HepG2 (cell line): ENCODE data around the gene ZFPM1. TPM values are rescaled to one million over a fixed set of nuclear protein-coding genes. Genes with fewer than 3 reads are reported as not detected.

Source experiments
- ARNTL ChIP-seq: sonication (generic); formaldehyde crosslinking; IDR thresholded peaks from 2 replicates; pipeline ENCODE4 v1.4.0; 2020; ENCODE audit warnings: mild to moderate bottlenecking, missing genetic modification reagents
- CBX5 ChIP-seq: sonication (generic); formaldehyde crosslinking; IDR thresholded peaks from 2 replicates; pipeline ENCODE4 v1.4.0; 2020; ENCODE audit warnings: missing genetic modification reagents, borderline replicate concordance
- EED ChIP-seq: sonication (generic); formaldehyde crosslinking; IDR thresholded peaks from 2 replicates; pipeline ENCODE4 v1.5.0; 2020; ENCODE audit warnings: mild to moderate bottlenecking, missing genetic modification reagents
- EP300 ChIP-seq, 3 experiments: sonication (generic) in 1 of 3; formaldehyde crosslinking in 1 of 3; IDR thresholded peaks; 2 replicates each; pipeline versions ENCODE4 v1.5.1 to v1.6.1; 2011 to 2020; ENCODE audit warnings: low read depth in 2 of 3, low read length in 2 of 3, borderline replicate concordance in 1 of 3, improper control_type of control experiment in 1 of 3, mild to moderate bottlenecking in 1 of 3, missing genetic modification reagents in 1 of 3, moderate library complexity in 1 of 3
- FOXC1 ChIP-seq: sonication (generic); formaldehyde crosslinking; IDR thresholded peaks from 2 replicates; pipeline ENCODE4 v1.8.0; 2022; ENCODE audit warnings: mild to moderate bottlenecking, missing genetic modification reagents, borderline replicate concordance
- HOXA9 ChIP-seq: sonication (generic); formaldehyde crosslinking; IDR thresholded peaks from 2 replicates; pipeline ENCODE4 v1.8.1; 2022; ENCODE audit warnings: missing genetic modification reagents, mild to moderate bottlenecking, moderate library complexity, borderline replicate concordance
- LCORL ChIP-seq, 2 experiments: fragments of 450-650 bp in 1 of 2; sonication (generic) in 1 of 2; formaldehyde crosslinking in 1 of 2; IDR thresholded peaks; 2 replicates each; pipeline versions ENCODE4 v1.5.0 to v1.6.1; 2017 to 2020; ENCODE audit warnings: antibody characterized with exemption in 1 of 2, missing genetic modification reagents in 1 of 2
- SP1 ChIP-seq, 2 experiments: fragments of 450-650 bp in 1 of 2; sonication (generic) in 1 of 2; formaldehyde crosslinking in 1 of 2; IDR thresholded peaks; 2 replicates each; pipeline versions ENCODE4 v1.4.0 to v1.6.1; 2016 to 2020; ENCODE audit warnings: missing genetic modification reagents in 1 of 2
- TAF15 ChIP-seq: fragments of 200-400 bp; formaldehyde crosslinking; IDR thresholded peaks from one replicate; pipeline ENCODE4 v1.6.1; 2018; ENCODE audit warnings: mild to moderate bottlenecking, low read depth, low read length; ENCODE audit not compliant: poor library complexity, severe bottlenecking
- U2AF1 ChIP-seq: fragments of 200-400 bp; formaldehyde crosslinking; optimal IDR thresholded peaks from 2 replicates; pipeline ENCODE3; 2017; ENCODE audit warnings: mild to moderate bottlenecking, low read depth, low read length
- ZNF138 ChIP-seq: sonication (generic); formaldehyde crosslinking; IDR thresholded peaks from 2 replicates; pipeline ENCODE4 v1.5.0; 2020; ENCODE audit warnings: mild to moderate bottlenecking, low read depth, missing genetic modification reagents
- ZNF230 ChIP-seq: sonication (generic); formaldehyde crosslinking; IDR thresholded peaks from 2 replicates; pipeline ENCODE4 v1.4.0; 2020; ENCODE audit warnings: mild to moderate bottlenecking, missing genetic modification reagents
- ZNF543 ChIP-seq: sonication (generic); formaldehyde crosslinking; IDR thresholded peaks from 2 replicates; pipeline ENCODE4 v1.4.0; 2020; ENCODE audit warnings: mild to moderate bottlenecking, missing genetic modification reagents
- ZNF552 ChIP-seq: sonication (generic); formaldehyde crosslinking; IDR thresholded peaks from 2 replicates; pipeline ENCODE4 v1.9.0; 2022; ENCODE audit warnings: missing genetic modification reagents, mild to moderate bottlenecking, borderline replicate concordance
- ZNF788 ChIP-seq: sonication (generic); formaldehyde crosslinking; IDR thresholded peaks from 2 replicates; pipeline ENCODE4 v1.5.0; 2020; ENCODE audit warnings: mild to moderate bottlenecking, missing genetic modification reagents, borderline replicate concordance
- polyA plus RNA-seq, 8 experiments: library from polyadenylated mRNA; depleted of rRNA in 3 of 8; stranded (reverse) in 7 of 8; unstranded in 1 of 8; fragments of >200 nt; fragmentation: Illumina TruSeq in 4 of 8; extraction: Trizol in 4 of 8; gene quantifications; 2 replicates each; pipeline versions ENCODE4 v1.2.1 to v1.2.3, GENCODE V29; 2011 to 2016; ENCODE audit warnings: low read depth in 4 of 8, missing spikeins in 1 of 8, mixed read lengths in 1 of 8; ENCODE audit not compliant: insufficient read depth in 1 of 8
- total RNA-seq, 5 experiments: library from RNA; depleted of rRNA; stranded (reverse); fragments of >200 nt; fragmentation: Illumina TruSeq; extraction: Trizol; gene quantifications; 2 replicates each; pipeline ENCODE4 v1.2.3, GENCODE V29; 2016; ENCODE audit warnings: low read depth in 1 of 5
- TF ChIP-seq, protein P1 (sequence below): IDR thresholded peaks from 2 replicates; pipeline ENCODE4 v1.6.1; 2016; ENCODE audit warnings: low read depth, borderline replicate concordance
- TF ChIP-seq, protein P2 (sequence below): sonication (generic); formaldehyde crosslinking; IDR thresholded peaks from 2 replicates; pipeline ENCODE4 v1.4.0; 2020; ENCODE audit warnings: missing genetic modification reagents, borderline replicate concordance
- TF ChIP-seq, protein P3 (sequence below): sonication (generic); formaldehyde crosslinking; IDR thresholded peaks from 2 replicates; pipeline ENCODE4 v1.5.1; 2020; ENCODE audit warnings: mild to moderate bottlenecking, missing genetic modification reagents, moderate library complexity
- TF ChIP-seq, protein P4 (sequence below): sonication (generic); formaldehyde crosslinking; IDR thresholded peaks from 2 replicates; pipeline ENCODE4; 2020; ENCODE audit warnings: missing genetic modification reagents, mild to moderate bottlenecking, borderline replicate concordance

The ZFPM1 gene
- total and polyA plus RNA-seq, 2 of the 13 experiments (the other 11 are each of a cell fraction or from before 2014, with no cell fraction given) = 1.3 to 3.8 TPM

DNA sequence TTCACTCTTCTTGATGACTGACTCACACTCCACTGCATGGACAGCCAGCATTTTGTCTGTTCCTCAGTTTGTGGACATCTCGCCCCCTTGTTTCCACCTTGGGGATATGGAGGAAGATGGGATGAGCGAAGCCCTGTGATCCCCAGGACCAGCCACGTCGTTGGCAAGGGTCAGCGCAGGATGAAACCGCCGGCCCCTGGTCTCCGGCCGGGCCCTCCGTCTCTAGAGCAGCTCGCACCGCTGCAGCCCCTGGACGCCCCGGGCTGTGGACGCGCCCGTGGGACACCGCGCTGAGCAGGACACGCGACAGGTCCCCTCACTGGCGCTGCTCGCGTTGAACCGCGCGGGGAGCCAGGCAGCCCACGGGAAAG lies 116.5 kb downstream of the ZFPM1 start (continued):
- TF ChIP-seq EED (CRISPR knock-in tag) (0 out of 2 replicates have a peak, but pooled peaks have one; percentile 42), FOXC1 (CRISPR knock-in tag) (no peak), ARNTL (CRISPR knock-in tag) (0 out of 2 replicates have a peak, but pooled peaks have one; percentile 49), ZNF788 (0 out of 2 replicates have a peak, but pooled peaks have one; percentile 32), HOXA9 (CRISPR knock-in tag) (0 out of 2 replicates have a peak, but pooled peaks have one; percentile 48), EP300 (IDR thresholded peaks at IDR 0.05; ENCODE audit: low read depth in 2 of 2, low read length in 2 of 2) (no peak), EP300 (CRISPR knock-in tag; IDR thresholded peaks at IDR 0.05; ENCODE audit: borderline replicate concordance) (no peak), SP1 (IDR thresholded peaks at IDR 0.05) (no peak), SP1 (CRISPR knock-in tag; IDR thresholded peaks at IDR 0.05) (no peak), ZNF552 (CRISPR knock-in tag) (no peak), U2AF1 (peak; percentile 25), CBX5 (CRISPR knock-in tag) (0 out of 2 replicates have a peak, but pooled peaks have one; percentile 58), ZNF230 (no peak), TAF15 (no peak), ZNF543 (CRISPR knock-in tag) (peak; percentile 35), ZNF138 (0 out of 2 replicates have a peak, but pooled peaks have one; percentile 79), LCORL (IDR thresholded peaks at IDR 0.05) (no peak), LCORL (CRISPR knock-in tag; IDR thresholded peaks at IDR 0.05) (no peak)
- TF ChIP-seq, protein P1, sequence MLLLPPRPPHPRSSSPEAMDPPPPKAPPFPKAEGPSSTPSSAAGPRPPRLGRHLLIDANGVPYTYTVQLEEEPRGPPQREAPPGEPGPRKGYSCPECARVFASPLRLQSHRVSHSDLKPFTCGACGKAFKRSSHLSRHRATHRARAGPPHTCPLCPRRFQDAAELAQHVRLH = no peak
- TF ChIP-seq, protein P2, sequence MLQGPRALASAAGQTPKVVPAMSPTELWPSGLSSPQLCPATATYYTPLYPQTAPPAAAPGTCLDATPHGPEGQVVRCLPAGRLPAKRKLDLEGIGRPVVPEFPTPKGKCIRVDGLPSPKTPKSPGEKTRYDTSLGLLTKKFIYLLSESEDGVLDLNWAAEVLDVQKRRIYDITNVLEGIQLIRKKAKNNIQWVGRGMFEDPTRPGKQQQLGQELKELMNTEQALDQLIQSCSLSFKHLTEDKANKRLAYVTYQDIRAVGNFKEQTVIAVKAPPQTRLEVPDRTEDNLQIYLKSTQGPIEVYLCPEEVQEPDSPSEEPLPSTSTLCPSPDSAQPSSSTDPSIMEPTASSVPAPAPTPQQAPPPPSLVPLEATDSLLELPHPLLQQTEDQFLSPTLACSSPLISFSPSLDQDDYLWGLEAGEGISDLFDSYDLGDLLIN (CRISPR knock-in tag) = no peak
- TF ChIP-seq, protein P3, sequence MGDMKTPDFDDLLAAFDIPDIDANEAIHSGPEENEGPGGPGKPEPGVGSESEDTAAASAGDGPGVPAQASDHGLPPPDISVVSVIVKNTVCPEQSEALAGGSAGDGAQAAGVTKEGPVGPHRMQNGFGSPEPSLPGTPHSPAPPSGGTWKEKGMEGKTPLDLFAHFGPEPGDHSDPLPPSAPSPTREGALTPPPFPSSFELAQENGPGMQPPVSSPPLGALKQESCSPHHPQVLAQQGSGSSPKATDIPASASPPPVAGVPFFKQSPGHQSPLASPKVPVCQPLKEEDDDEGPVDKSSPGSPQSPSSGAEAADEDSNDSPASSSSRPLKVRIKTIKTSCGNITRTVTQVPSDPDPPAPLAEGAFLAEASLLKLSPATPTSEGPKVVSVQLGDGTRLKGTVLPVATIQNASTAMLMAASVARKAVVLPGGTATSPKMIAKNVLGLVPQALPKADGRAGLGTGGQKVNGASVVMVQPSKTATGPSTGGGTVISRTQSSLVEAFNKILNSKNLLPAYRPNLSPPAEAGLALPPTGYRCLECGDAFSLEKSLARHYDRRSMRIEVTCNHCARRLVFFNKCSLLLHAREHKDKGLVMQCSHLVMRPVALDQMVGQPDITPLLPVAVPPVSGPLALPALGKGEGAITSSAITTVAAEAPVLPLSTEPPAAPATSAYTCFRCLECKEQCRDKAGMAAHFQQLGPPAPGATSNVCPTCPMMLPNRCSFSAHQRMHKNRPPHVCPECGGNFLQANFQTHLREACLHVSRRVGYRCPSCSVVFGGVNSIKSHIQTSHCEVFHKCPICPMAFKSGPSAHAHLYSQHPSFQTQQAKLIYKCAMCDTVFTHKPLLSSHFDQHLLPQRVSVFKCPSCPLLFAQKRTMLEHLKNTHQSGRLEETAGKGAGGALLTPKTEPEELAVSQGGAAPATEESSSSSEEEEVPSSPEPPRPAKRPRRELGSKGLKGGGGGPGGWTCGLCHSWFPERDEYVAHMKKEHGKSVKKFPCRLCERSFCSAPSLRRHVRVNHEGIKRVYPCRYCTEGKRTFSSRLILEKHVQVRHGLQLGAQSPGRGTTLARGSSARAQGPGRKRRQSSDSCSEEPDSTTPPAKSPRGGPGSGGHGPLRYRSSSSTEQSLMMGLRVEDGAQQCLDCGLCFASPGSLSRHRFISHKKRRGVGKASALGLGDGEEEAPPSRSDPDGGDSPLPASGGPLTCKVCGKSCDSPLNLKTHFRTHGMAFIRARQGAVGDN (CRISPR knock-in tag) = 0 out of 2 replicates have a peak, but pooled peaks have one; percentile 68
- TF ChIP-seq, protein P4, sequence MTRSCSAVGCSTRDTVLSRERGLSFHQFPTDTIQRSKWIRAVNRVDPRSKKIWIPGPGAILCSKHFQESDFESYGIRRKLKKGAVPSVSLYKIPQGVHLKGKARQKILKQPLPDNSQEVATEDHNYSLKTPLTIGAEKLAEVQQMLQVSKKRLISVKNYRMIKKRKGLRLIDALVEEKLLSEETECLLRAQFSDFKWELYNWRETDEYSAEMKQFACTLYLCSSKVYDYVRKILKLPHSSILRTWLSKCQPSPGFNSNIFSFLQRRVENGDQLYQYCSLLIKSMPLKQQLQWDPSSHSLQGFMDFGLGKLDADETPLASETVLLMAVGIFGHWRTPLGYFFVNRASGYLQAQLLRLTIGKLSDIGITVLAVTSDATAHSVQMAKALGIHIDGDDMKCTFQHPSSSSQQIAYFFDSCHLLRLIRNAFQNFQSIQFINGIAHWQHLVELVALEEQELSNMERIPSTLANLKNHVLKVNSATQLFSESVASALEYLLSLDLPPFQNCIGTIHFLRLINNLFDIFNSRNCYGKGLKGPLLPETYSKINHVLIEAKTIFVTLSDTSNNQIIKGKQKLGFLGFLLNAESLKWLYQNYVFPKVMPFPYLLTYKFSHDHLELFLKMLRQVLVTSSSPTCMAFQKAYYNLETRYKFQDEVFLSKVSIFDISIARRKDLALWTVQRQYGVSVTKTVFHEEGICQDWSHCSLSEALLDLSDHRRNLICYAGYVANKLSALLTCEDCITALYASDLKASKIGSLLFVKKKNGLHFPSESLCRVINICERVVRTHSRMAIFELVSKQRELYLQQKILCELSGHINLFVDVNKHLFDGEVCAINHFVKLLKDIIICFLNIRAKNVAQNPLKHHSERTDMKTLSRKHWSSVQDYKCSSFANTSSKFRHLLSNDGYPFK = 0 out of 2 replicates have a peak, but pooled peaks have one; percentile 6
